ENCODE measurements around the gene NEMP1. TPM values are rescaled to one million over a fixed set of nuclear protein-coding genes. Genes with fewer than 3 reads are reported as not detected.

Gene NEMP1
- polyA plus RNA-seq, 1 experiment: 6.7 TPM

DNA sequence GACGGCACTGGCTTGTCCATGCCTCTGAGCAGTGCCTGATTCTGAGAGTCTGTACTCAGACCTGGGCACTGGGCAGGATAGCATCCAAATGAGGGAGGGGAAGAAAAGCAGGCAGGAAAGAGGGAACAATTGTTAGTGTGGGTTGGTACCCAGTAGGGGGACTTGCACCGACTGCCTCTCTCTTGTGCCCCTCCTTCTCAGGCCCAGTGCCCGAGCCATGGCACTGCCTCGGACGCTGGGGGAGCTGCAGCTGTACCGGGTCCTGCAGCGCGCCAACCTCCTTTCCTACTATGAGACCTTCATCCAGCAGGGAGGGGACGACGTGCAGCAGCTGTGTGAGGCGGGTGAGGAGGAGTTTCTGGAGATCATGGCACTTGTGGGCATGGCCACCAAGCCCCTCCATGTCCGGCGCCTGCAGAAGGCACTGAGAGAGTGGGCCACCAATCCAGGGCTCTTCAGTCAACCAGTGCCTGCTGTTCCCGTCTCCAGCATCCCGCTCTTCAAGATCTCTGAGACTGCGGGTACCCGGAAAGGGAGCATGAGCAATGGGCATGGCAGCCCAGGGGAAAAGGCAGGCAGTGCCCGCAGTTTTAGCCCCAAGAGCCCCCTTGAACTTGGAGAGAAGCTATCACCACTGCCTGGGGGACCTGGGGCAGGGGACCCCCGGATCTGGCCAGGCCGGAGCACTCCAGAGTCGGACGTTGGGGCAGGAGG is 12.5 kb upstream of the NEMP1 start:
- peak overlapping the region; percentile 96 for H3K4me3 ChIP-seq (ENCODE audit: low read depth, low read length)
- ChIA-PET POLR2A (no interaction called here), CTCF (interaction anchor here (0.7 to 15.6 kb wide), 11 partner anchors 11 to 151 kb away, joined by 3 to 190 read pairs (median 5); partner anchors contain the start of genes NEMP1 and STAT6)
- DNase-seq (ENCODE audit: low read depth): no peak
- H3K36me3 ChIP-seq (ENCODE audit: control insufficient read depth, insufficient read depth, low read length): peaks cover 36% of the 10 kb centered on the region
- peak; percentile 44; the same call in 1 of the 2 replicates for TF ChIP-seq CTCF (IDR thresholded peaks at IDR 0.05; ENCODE audit: insufficient read depth, low read depth, low read length)
- H3K27me3 ChIP-seq (ENCODE audit: control insufficient read depth, insufficient read depth, low read length): no peaks in the 10 kb centered on the region

DNA sequence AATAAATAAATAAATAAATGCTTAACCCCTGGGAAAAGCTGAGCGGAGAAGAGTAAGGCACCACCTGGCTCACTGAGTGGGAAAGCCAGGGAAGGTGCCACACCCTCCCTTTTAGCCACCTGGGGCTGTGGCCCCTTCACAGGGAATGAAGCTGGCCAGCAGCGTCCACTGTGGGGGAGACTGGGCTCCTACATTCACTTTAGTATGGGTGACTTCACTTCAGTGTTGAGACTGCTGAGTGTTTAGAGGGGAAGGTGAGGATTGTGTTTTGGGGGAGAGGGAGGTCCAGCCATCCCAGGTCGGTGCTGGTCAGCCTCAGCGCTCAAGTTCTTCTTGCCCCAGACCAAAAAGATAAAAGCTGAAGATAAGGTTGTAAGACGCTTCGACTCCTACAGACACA is 11.9 kb upstream of the NEMP1 start:
- ChIA-PET CTCF (interaction anchor here (1.1 to 15.6 kb wide), 6 partner anchors 18 to 150 kb away, joined by 3 to 190 read pairs (median 5); partner anchors contain the start of gene STAT6), POLR2A (no interaction called here)
- peaks cover 35% of the 10 kb centered on the region for H3K36me3 ChIP-seq (ENCODE audit: control insufficient read depth, insufficient read depth, low read length)
- no peaks in the 10 kb centered on the region for H3K27me3 ChIP-seq (ENCODE audit: control insufficient read depth, insufficient read depth, low read length)
- TF ChIP-seq CTCF (IDR thresholded peaks at IDR 0.05; ENCODE audit: insufficient read depth, low read depth, low read length): no peak
- no peak for DNase-seq (ENCODE audit: low read depth)
- peak overlapping the region; percentile 96 for H3K4me3 ChIP-seq (ENCODE audit: low read depth, low read length)

- TF ChIP-seq CTCF (IDR thresholded peaks at IDR 0.05; ENCODE audit: insufficient read depth, low read depth, low read length): no peak
- peaks cover 30% of the 10 kb centered on the region for H3K36me3 ChIP-seq (ENCODE audit: control insufficient read depth, insufficient read depth, low read length)
- CTCF ChIA-PET: interaction anchor here (1.1 to 15.6 kb wide), 7 partner anchors 18 to 151 kb away, joined by 3 to 190 read pairs (median 5); partner anchors contain the start of gene STAT6
- POLR2A ChIA-PET: interaction anchor here (0.6 kb wide), 1 partner anchor 45 kb away, joined by 6 read pairs; no protein-coding TSS in a partner anchor
- DNase-seq (ENCODE audit: low read depth): no peak
- H3K27me3 ChIP-seq (ENCODE audit: control insufficient read depth, insufficient read depth, low read length): no peaks in the 10 kb centered on the region
- H3K4me3 ChIP-seq (ENCODE audit: low read depth, low read length): peak overlapping the region; percentile 96
Observed at GRCh38 chr12:57089271-57090245, 11.0 kb upstream of the NEMP1 start.

GRCh38 chr12:57088354-57089270 is 10.0 kb upstream of the NEMP1 start, which contains the start of gene NAB2:
TSS of gene NAB2 (plus strand) at chr12:57089114. CDS start at chr12:57089272, 158 bp downstream.
- no peak for TF ChIP-seq CTCF (IDR thresholded peaks at IDR 0.05; ENCODE audit: insufficient read depth, low read depth, low read length)
- CTCF ChIA-PET: interaction anchor here (0.6 to 15.6 kb wide), 8 partner anchors 9 to 138 kb away, joined by 3 to 190 read pairs (median 4); partner anchors contain the start of gene STAT6
- H3K36me3 ChIP-seq (ENCODE audit: control insufficient read depth, insufficient read depth, low read length): peaks cover 26% of the 10 kb centered on the region
- H3K27me3 ChIP-seq (ENCODE audit: control insufficient read depth, insufficient read depth, low read length): no peaks in the 10 kb centered on the region
- POLR2A ChIA-PET: interaction anchor here (0.6 to 1.9 kb wide), 9 partner anchors 9 to 141 kb away, joined by 3 to 13 read pairs (median 4); partner anchors contain the start of genes LRP1, NEMP1, SHMT2 and STAT6
- peak; percentile 80 for DNase-seq (ENCODE audit: low read depth)
- peak within 1 kb of the TSS; percentile 96 for H3K4me3 ChIP-seq (ENCODE audit: low read depth, low read length)
